ENCODE results near the gene MLC1.

Gene MLC1

GRCh38 chr22:50034126-50035081 lies 50.8 kb downstream of the MLC1 start:
- FAIRE-seq: no peak

- FAIRE-seq: no peak
Observed at GRCh38 chr22:50032941-50033601, 52.2 kb downstream of the MLC1 start.

- FAIRE-seq: no peak
Observed at GRCh38 chr22:50032109-50032871, 52.9 kb downstream of the MLC1 start.

- no peak for FAIRE-seq
Observed at GRCh38 chr22:50031189-50032091, 53.8 kb downstream of the MLC1 start.

- FAIRE-seq: no peak
Observed at GRCh38 chr22:50030297-50031188, 54.7 kb downstream of the MLC1 start.

- no peak for FAIRE-seq
Observed at GRCh38 chr22:50027639-50028537, 57.3 kb downstream of the MLC1 start.

- FAIRE-seq: no peak
Observed at GRCh38 chr22:50025993-50026392, 59.2 kb downstream of the MLC1 start.

- FAIRE-seq: no peak
Observed at GRCh38 chr22:50022171-50022819, 62.9 kb downstream of the MLC1 start.

GRCh38 chr22:50020606-50021005 lies 64.6 kb downstream of the MLC1 start:
- FAIRE-seq: no peak

GRCh38 chr22:50019316-50019715 lies 65.9 kb downstream of the MLC1 start:
- FAIRE-seq: no peak

- FAIRE-seq: no peak
Observed at GRCh38 chr22:50018608-50019285, 66.5 kb downstream of the MLC1 start.

GRCh38 chr22:50017701-50018224 lies 67.5 kb downstream of the MLC1 start:
- FAIRE-seq: no peak

- no peak for FAIRE-seq
Observed at GRCh38 chr22:50016988-50017700, 68.1 kb downstream of the MLC1 start.

- no peak for FAIRE-seq
Observed at GRCh38 chr22:50016308-50016987, 68.8 kb downstream of the MLC1 start.

GRCh38 chr22:50015451-50016307 lies 69.5 kb downstream of the MLC1 start:
- no peak for FAIRE-seq

Measured in colon (tissue), 2 donors.